Neural progenitor cell (in vitro differentiated cells): ENCODE results near the gene PEX10.

Experiments
- CTCF ChIP-seq: fragments of 200-600 bp; sonication (generic); IDR thresholded peaks from 2 replicates; pipeline ENCODE4 v1.5.1; 2017; ENCODE audit warnings: antibody characterized with exemption, mild to moderate bottlenecking
- EZH2 ChIP-seq: fragments of 200-600 bp; sonication (generic); IDR thresholded peaks from 2 replicates; pipeline ENCODE4 v1.6.1; 2017; ENCODE audit warnings: antibody characterized with exemption, mild to moderate bottlenecking, moderate library complexity
- EZH2phosphoT487 ChIP-seq: fragments of 200-600 bp; sonication (generic); IDR thresholded peaks from 2 replicates; pipeline ENCODE4 v1.6.1; 2017; ENCODE audit warnings: antibody characterized with exemption

- TF ChIP-seq EZH2 (no peak), CTCF (no peak), EZH2phosphoT487 (no peak)
Measured at GRCh38 chr1:2393471-2393877, 18.9 kb downstream of the PEX10 start.
